Left ventricle myocardium inferior (tissue), 1 donor: Measurements from ENCODE around the gene OCEL1. TPM values are rescaled to one million over a fixed set of nuclear protein-coding genes. Genes with fewer than 3 reads are reported as not detected.
A peak's percentile ranks its signal among the peaks of the same experiment; 100 is the strongest.

Experiments
- DNase-seq: peaks from one replicate; pipeline ENCODE4 v3.0.0-alpha.2; 2020
- H3K27ac ChIP-seq: fragments of 200-600 bp; replicated peaks from 2 replicates; pipeline ENCODE4 v1.8.0; 2021
- H3K27me3 ChIP-seq: fragments of 200-600 bp; 2 replicates; pipeline ENCODE4 v1.8.0; 2021; ENCODE audit warnings: low read depth
- H3K36me3 ChIP-seq: fragments of 200-600 bp; 2 replicates; pipeline ENCODE4 v1.8.0; 2021
- H3K4me1 ChIP-seq: fragments of 200-600 bp; 2 replicates; pipeline ENCODE4 v1.8.0; 2021
- H3K4me3 ChIP-seq: fragments of 200-600 bp; 2 replicates; pipeline ENCODE4 v1.8.0; 2021; ENCODE audit warnings: mild to moderate bottlenecking, moderate library complexity
- H3K9me3 ChIP-seq: fragments of 200-600 bp; replicated peaks from 2 replicates; pipeline ENCODE4 v1.8.0; 2021
- CTCF ChIP-seq: fragments of 200-600 bp; IDR thresholded peaks from 2 replicates; pipeline ENCODE4 v1.8.0; 2021; ENCODE audit warnings: antibody characterized with exemption, mild to moderate bottlenecking, borderline replicate concordance
- intact Hi-C: fragments of 100-400 bp; cut with micrococcal nuclease; formaldehyde crosslinking; loops from one replicate; pipeline ENCODE4 v1.11.0; 2022
- total RNA-seq: library from RNA; stranded (reverse); fragmentation: NEBNext Ultra II Directional; extraction: Animal tissue kit (Norgen Biotek cat#: 25700); gene quantifications from one replicate; pipeline ENCODE4 v1.2.1, GENCODE V29; 2021
- donor health status: DM: no; HTN: yes; CAD: no; lungs with severe emphysema.

The OCEL1 gene
- total RNA-seq, 1 donor from 2014 or later, result 21.2 TPM

- no peak for TF ChIP-seq CTCF
- H3K4me1 ChIP-seq, result no peaks in the 10 kb centered on the region
- intact Hi-C loops, result no loop called here
- no peak for DNase-seq
- H3K27ac ChIP-seq, result no peak overlapping the region
- peaks cover 13% of the 10 kb centered on the region for H3K9me3 ChIP-seq
- H3K4me3 ChIP-seq, result no peak overlapping the region
- no peaks in the 10 kb centered on the region for H3K27me3 ChIP-seq
- H3K36me3 ChIP-seq, result peaks cover 21% of the 10 kb centered on the region
These were observed 30.1 kb downstream of the OCEL1 start for GRCh38 chr19:17256130-17256529.

- Histone ChIP-seq H3K4me3 (no peak overlapping the region), H3K4me1 (peaks cover 9% of the 10 kb centered on the region), H3K9me3 (peaks cover 13% of the 10 kb centered on the region), H3K36me3 (peaks cover 16% of the 10 kb centered on the region), H3K27me3 (no peaks in the 10 kb centered on the region), H3K27ac (no peak overlapping the region)
- DNase-seq, result no peak
- TF ChIP-seq CTCF, result no peak
- intact Hi-C loops, result no loop called here
These were observed 33.2 kb downstream of the OCEL1 start for GRCh38 chr19:17259118-17259780.

GRCh38 chr19:17259934-17260333, 33.9 kb downstream of the OCEL1 start:
- Histone ChIP-seq H3K9me3 (peaks cover 13% of the 10 kb centered on the region), H3K27me3 (no peaks in the 10 kb centered on the region), H3K27ac (no peak overlapping the region), H3K4me3 (no peak overlapping the region), H3K4me1 (peaks cover 10% of the 10 kb centered on the region), H3K36me3 (peaks cover 16% of the 10 kb centered on the region)
- TF ChIP-seq CTCF, result no peak
- intact Hi-C loops, result no loop called here
- no peak for DNase-seq

- Histone ChIP-seq H3K4me1 (peaks cover 15% of the 10 kb centered on the region), H3K36me3 (peaks cover 16% of the 10 kb centered on the region), H3K27ac (no peak overlapping the region), H3K9me3 (peaks cover 13% of the 10 kb centered on the region), H3K4me3 (peak overlapping the region; percentile 1), H3K27me3 (no peaks in the 10 kb centered on the region)
- DNase-seq, result peak; percentile 78
- TF ChIP-seq CTCF, result peak; percentile 92
- intact Hi-C loops, result no loop called here
These were observed 34.9 kb downstream of the OCEL1 start for GRCh38 chr19:17260842-17261325.

- Histone ChIP-seq H3K27ac (peak overlapping the region; percentile 90), H3K4me1 (peaks cover 23% of the 10 kb centered on the region), H3K36me3 (peaks cover 16% of the 10 kb centered on the region), H3K27me3 (no peaks in the 10 kb centered on the region), H3K4me3 (peak overlapping the region; percentile 71), H3K9me3 (peaks cover 13% of the 10 kb centered on the region)
- intact Hi-C loops, result no loop called here
- no peak for DNase-seq
- TF ChIP-seq CTCF, result no peak
These were observed 36.5 kb downstream of the OCEL1 start for GRCh38 chr19:17262557-17262956.
